ENCODE results near the gene TMEM161A. TPM values are rescaled to one million over a fixed set of nuclear protein-coding genes. Genes with fewer than 3 reads are reported as not detected.

Gene TMEM161A
- total and polyA plus RNA-seq, 2 of the 13 experiments (the other 11 are each of a cell fraction or from before 2014, with no cell fraction given), result 25.9 to 31.4 TPM

GRCh38 chr19:19096641-19097627 is 41.3 kb downstream of the TMEM161A start (continued):
- TF ChIP-seq ZFAT (CRISPR knock-in tag; conservative IDR thresholded peaks at IDR 0.05), result no peak
- TF ChIP-seq, protein P1, sequence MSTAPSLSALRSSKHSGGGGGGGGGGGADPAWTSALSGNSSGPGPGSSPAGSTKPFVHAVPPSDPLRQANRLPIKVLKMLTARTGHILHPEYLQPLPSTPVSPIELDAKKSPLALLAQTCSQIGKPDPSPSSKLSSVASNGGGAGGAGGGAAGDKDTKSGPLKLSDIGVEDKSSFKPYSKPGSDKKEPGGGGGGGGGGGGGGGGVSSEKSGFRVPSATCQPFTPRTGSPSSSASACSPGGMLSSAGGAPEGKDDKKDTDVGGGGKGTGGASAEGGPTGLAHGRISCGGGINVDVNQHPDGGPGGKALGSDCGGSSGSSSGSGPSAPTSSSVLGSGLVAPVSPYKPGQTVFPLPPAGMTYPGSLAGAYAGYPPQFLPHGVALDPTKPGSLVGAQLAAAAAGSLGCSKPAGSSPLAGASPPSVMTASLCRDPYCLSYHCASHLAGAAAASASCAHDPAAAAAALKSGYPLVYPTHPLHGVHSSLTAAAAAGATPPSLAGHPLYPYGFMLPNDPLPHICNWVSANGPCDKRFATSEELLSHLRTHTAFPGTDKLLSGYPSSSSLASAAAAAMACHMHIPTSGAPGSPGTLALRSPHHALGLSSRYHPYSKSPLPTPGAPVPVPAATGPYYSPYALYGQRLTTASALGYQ (CRISPR knock-in tag; IDR thresholded peaks at IDR 0.05), result peak; percentile 91
- peak; percentile 83; the same call in 1 of the 2 replicates for TF ChIP-seq SNAPC5 (CRISPR knock-in tag; IDR thresholded peaks at IDR 0.05; ENCODE audit: borderline replicate concordance)
- TF ChIP-seq, protein P2, sequence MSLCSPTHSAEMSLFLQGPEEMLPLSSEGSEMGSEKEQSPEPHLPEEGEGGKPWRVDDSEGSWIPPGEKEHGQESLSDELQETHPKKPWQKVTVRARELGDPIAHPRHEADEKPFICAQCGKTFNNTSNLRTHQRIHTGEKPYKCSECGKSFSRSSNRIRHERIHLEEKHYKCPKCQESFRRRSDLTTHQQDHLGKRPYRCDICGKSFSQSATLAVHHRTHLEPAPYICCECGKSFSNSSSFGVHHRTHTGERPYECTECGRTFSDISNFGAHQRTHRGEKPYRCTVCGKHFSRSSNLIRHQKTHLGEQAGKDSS (CRISPR knock-in tag; IDR thresholded peaks at IDR 0.05; ENCODE audit: borderline replicate concordance, low read depth), result peak; percentile 35; the same call in 1 of the 2 replicates
- peak; percentile 97 for TF ChIP-seq TBX2 (CRISPR knock-in tag; IDR thresholded peaks at IDR 0.05; ENCODE audit: borderline replicate concordance)
- peak; percentile 86 for TF ChIP-seq CEBPG (CRISPR knock-in tag; IDR thresholded peaks at IDR 0.05)
- TF ChIP-seq, protein P3, sequence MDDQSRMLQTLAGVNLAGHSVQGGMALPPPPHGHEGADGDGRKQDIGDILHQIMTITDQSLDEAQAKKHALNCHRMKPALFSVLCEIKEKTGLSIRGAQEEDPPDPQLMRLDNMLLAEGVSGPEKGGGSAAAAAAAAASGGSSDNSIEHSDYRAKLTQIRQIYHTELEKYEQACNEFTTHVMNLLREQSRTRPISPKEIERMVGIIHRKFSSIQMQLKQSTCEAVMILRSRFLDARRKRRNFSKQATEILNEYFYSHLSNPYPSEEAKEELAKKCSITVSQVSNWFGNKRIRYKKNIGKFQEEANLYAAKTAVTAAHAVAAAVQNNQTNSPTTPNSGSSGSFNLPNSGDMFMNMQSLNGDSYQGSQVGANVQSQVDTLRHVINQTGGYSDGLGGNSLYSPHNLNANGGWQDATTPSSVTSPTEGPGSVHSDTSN (CRISPR knock-in tag; IDR thresholded peaks at IDR 0.05; ENCODE audit: borderline replicate concordance), result no peak
- peak; percentile 96 for TF ChIP-seq ARID5B (CRISPR knock-in tag; IDR thresholded peaks at IDR 0.05)
- no peak for TF ChIP-seq ZNF224 (CRISPR knock-in tag; IDR thresholded peaks at IDR 0.05)
- TF ChIP-seq JUND (CRISPR knock-in tag; IDR thresholded peaks at IDR 0.05), result peak; percentile 97
- no peak for TF ChIP-seq ZNF552 (CRISPR knock-in tag; IDR thresholded peaks at IDR 0.05; ENCODE audit: borderline replicate concordance)
- TF ChIP-seq HNRNPLL (IDR thresholded peaks at IDR 0.05; ENCODE audit: low read depth, low read length, poor library complexity, severe bottlenecking), result peak; percentile 30
- peak; percentile 60; the same call in 1 of the 2 replicates for TF ChIP-seq ZBTB10 (CRISPR knock-in tag; IDR thresholded peaks at IDR 0.05; ENCODE audit: borderline replicate concordance)
- TF ChIP-seq CBX2 (IDR thresholded peaks at IDR 0.05; ENCODE audit: low read depth, low read length), result no peak
- TF ChIP-seq CBX2 (CRISPR knock-in tag; IDR thresholded peaks at IDR 0.05; ENCODE audit: low read depth), result no peak
- TF ChIP-seq KDM5B (CRISPR knock-in tag; IDR thresholded peaks at IDR 0.05; ENCODE audit: borderline replicate concordance), result peak; percentile 55; the same call in 1 of the 2 replicates
- TF ChIP-seq POLR2A (IDR thresholded peaks at IDR 0.05; ENCODE audit: insufficient read depth in 1 of 2, low read depth in 2 of 2, low read length in 2 of 2), result peak; percentile 14 to 21; a peak in 1 of 4 replicates
